ENCODE data around the gene LARGE2. TPM values are rescaled to one million over a fixed set of nuclear protein-coding genes. Genes with fewer than 3 reads are reported as not detected.
A peak's percentile ranks its signal among the peaks of the same experiment; 100 is the strongest.

Gene LARGE2
- total RNA-seq, 1 donor from 2014 or later, result 0.36 TPM

DNA sequence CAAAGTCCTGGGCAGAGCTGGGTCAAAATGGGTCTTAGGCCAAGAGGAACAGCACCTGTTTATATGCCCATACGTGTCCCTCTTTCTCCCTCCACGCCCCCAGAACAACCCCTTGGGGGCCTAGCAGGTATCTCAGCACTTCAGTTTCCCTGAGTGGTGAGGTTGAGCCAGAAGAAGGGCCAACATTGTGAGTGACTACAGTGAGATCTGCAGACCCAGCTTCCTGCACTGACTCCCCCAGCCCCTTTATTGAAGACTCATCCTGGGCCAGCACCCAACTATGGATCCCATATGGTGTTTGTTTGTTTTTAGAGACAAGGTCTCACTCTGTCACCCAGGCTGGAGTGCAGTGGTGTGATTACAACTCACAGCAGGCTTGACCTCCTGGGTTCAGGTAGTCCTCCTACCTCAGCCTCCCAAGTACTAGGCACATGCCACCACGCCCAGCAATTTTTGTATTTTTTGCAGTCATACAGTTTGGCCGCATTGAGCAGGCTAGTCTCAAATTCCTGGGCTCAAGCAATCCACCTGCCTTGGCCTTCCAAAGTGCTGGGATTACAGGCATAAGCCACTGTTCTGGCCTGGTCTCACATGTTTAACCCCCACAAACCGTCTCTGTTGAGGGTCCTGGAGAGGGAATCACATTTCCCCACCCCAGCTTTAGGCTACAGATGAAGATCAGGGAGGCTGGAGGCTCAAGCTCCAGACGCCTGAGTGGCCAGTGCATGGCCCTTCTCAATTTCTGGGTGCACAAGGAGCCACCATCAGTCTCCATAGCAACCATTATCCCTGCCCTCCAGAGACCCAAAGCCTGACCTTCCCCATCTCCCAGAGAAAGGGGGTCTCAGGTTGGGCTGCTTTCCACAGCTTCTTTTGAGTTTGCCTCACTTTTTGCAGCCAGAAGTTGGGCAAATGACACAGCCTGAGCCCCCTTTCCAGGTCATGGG lies 1.7 kb upstream of the LARGE2 start:
- Histone ChIP-seq H4K20me1 (ENCODE audit: insufficient read depth, low read length) (peaks cover 7% of the 10 kb centered on the region), H3K9me3 (ENCODE audit: insufficient read depth, low read depth, low read length) (no peaks in the 10 kb centered on the region), H3K36me3 (ENCODE audit: insufficient read depth, low read length) (peaks cover under 1% of the 10 kb centered on the region), H3K27ac (ENCODE audit: low read depth, low read length) (no peak overlapping the region), H3K9ac (ENCODE audit: low read length) (no peak overlapping the region), H3K4me3 (ENCODE audit: insufficient read depth, low read depth, low read length) (no peak overlapping the region), H3K27me3 (ENCODE audit: insufficient read depth, low read length) (peaks cover 30% of the 10 kb centered on the region), H3K4me1 (ENCODE audit: insufficient read depth, low read length) (peaks cover 6% of the 10 kb centered on the region), H3K79me2 (ENCODE audit: insufficient read depth, low read length) (peaks cover 18% of the 10 kb centered on the region), H3K4me2 (ENCODE audit: low read length) (no peak overlapping the region), H2AFZ (ENCODE audit: low read depth, low read length) (no peak overlapping the region)
- Mint-ChIP-seq H3K4me1 (ENCODE audit: low read depth, unreplicated experiment) (peaks cover 10% of the 10 kb centered on the region), H3K4me3 (ENCODE audit: unreplicated experiment) (no peak overlapping the region), H3K27me3 (ENCODE audit: low read depth, unreplicated experiment) (peaks cover 31% of the 10 kb centered on the region), H3K9me3 (ENCODE audit: unreplicated experiment) (peaks cover 3% of the 10 kb centered on the region), H3K27ac (ENCODE audit: unreplicated experiment) (no peak overlapping the region), H3K36me3 (ENCODE audit: low read depth, unreplicated experiment) (peaks cover 2% of the 10 kb centered on the region)
- no peak for FAIRE-seq
- TF ChIP-seq, protein P1, sequence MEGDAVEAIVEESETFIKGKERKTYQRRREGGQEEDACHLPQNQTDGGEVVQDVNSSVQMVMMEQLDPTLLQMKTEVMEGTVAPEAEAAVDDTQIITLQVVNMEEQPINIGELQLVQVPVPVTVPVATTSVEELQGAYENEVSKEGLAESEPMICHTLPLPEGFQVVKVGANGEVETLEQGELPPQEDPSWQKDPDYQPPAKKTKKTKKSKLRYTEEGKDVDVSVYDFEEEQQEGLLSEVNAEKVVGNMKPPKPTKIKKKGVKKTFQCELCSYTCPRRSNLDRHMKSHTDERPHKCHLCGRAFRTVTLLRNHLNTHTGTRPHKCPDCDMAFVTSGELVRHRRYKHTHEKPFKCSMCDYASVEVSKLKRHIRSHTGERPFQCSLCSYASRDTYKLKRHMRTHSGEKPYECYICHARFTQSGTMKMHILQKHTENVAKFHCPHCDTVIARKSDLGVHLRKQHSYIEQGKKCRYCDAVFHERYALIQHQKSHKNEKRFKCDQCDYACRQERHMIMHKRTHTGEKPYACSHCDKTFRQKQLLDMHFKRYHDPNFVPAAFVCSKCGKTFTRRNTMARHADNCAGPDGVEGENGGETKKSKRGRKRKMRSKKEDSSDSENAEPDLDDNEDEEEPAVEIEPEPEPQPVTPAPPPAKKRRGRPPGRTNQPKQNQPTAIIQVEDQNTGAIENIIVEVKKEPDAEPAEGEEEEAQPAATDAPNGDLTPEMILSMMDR (IDR thresholded peaks at IDR 0.05; ENCODE audit: insufficient read depth, low read depth, low read length), result no peak
- DNase-seq (ENCODE audit: low read depth), result no peak

DNA sequence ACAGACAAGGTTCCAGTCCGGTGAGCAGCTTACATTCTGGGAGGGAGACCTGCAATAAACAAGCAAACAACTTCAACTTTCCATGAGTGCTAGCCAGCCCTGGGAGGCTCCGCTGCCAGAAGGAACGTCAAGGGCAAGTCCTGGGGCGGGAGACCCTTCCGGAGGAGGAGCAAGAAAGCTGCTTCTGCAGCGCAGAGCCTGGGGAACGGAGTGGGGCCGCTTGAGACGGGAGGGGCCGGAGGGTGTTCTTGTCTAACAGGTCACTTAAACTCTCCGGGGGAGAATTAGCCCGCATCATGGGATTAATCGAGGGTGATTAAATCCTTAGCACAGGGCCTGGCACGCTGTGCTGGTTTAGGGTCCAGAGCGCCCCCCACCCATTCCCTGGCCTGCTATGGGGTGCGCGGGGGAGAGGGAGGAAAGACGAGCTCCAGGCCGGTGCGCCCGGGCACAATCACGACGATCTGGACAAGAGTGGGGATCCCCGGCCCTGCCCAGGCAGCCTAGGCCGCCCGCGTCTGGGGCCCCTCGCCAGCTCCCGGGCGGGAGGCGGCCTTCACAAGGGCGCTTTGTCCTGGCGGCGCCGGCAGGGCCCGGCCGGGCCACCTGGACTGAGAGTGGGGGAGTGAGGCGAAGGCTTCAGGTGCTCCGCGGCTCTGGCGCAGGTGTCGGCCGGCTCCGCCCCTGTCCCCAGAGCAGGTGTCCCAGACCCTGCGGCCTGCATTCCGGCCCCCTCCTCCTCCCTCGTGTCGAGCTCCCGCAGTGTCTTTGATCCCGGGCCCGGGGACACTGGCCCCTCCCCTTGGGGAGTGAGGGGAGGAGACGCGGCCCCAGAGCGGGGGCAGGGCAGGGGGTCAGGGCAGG lies 663 bp upstream of the LARGE2 start:
- Histone ChIP-seq H3K4me3 (ENCODE audit: insufficient read depth, low read depth, low read length) (no peak overlapping the region), H4K20me1 (ENCODE audit: insufficient read depth, low read length) (no peaks in the 10 kb centered on the region), H3K79me2 (ENCODE audit: insufficient read depth, low read length) (peaks cover 9% of the 10 kb centered on the region), H3K27ac (ENCODE audit: low read depth, low read length) (no peak overlapping the region), H3K4me1 (ENCODE audit: insufficient read depth, low read length) (peaks cover 5% of the 10 kb centered on the region), H3K9ac (ENCODE audit: low read length) (no peak overlapping the region), H3K4me2 (ENCODE audit: low read length) (peak overlapping the region; percentile 26), H3K27me3 (ENCODE audit: insufficient read depth, low read length) (peaks cover 30% of the 10 kb centered on the region), H3K9me3 (ENCODE audit: insufficient read depth, low read depth, low read length) (no peaks in the 10 kb centered on the region), H2AFZ (ENCODE audit: low read depth, low read length) (no peak overlapping the region), H3K36me3 (ENCODE audit: insufficient read depth, low read length) (no peaks in the 10 kb centered on the region)
- H3K4me1 Mint-ChIP-seq (ENCODE audit: low read depth, unreplicated experiment), result peaks cover 3% of the 10 kb centered on the region
- H3K27ac Mint-ChIP-seq (ENCODE audit: unreplicated experiment), result peak overlapping the region; percentile 48
- peaks cover 31% of the 10 kb centered on the region for H3K27me3 Mint-ChIP-seq (ENCODE audit: low read depth, unreplicated experiment)
- peaks cover 3% of the 10 kb centered on the region for H3K9me3 Mint-ChIP-seq (ENCODE audit: unreplicated experiment)
- FAIRE-seq, result no peak
- no peak overlapping the region for H3K4me3 Mint-ChIP-seq (ENCODE audit: unreplicated experiment)
- TF ChIP-seq EZH2 (IDR thresholded peaks at IDR 0.05; ENCODE audit: insufficient read depth, low read length), result no peak
- TF ChIP-seq, protein P1 (IDR thresholded peaks at IDR 0.05; ENCODE audit: insufficient read depth, low read depth, low read length), result no peak
- H3K36me3 Mint-ChIP-seq (ENCODE audit: low read depth, unreplicated experiment), result no peaks in the 10 kb centered on the region
- no peak for DNase-seq (ENCODE audit: low read depth)

Measured in astrocyte (in vitro differentiated cells and primary cell).